GM12878 (cell line): ENCODE data around the gene TMEM176B. TPM values are rescaled to one million over a fixed set of nuclear protein-coding genes. Genes with fewer than 3 reads are reported as not detected.

Experiments used
- ATAC-seq: fragments of 200-7000 bp; cut with Tn5 transposase; 3 replicates; pipeline ENCODE4 v1.9.1; 2020; ENCODE audit warnings: mild to moderate bottlenecking, moderate library complexity
- BruUV-seq: library from RNA; stranded (reverse); fragments of 400-500 nt; replicated peaks from 2 replicates; lab custom pipeline; 2021; lab: Mats Ljungman, UMichigan
- CTCF ChIA-PET: fragments of 300-600 bp; sonication (Branson Sonifier 250); formaldehyde crosslinking; extraction: SDS; loops from one replicate; lab custom pipeline; 2021; ENCODE audit warnings: inconsistent platforms; lab: Yijun Ruan, JAX
- POLR2A ChIA-PET: fragments of 350-600 bp; formaldehyde crosslinking; extraction: SDS; loops from one replicate; lab custom pipeline; 2021; ENCODE audit warnings: inconsistent platforms; lab: Charles Lee
- RAD21 ChIA-PET: fragments of 300-600 bp; sonication (Branson Sonifier 250); formaldehyde crosslinking; loops from one replicate; lab custom pipeline; 2023; ENCODE audit warnings: antibody characterized with exemption; ENCODE audit not compliant: unreplicated experiment; lab: Charles Lee
- SMC1A ChIA-PET: fragments of 300-600 bp; sonication (Branson Sonifier 250); formaldehyde crosslinking; loops from one replicate; lab custom pipeline; 2023; ENCODE audit not compliant: unreplicated experiment, uncharacterized antibody; lab: Charles Lee
- DNase-seq: peaks from one replicate; pipeline ENCODE4 v3.0.0-alpha.2; 2011; ENCODE audit warnings: low read depth, low spot score
- FAIRE-seq: peaks from 3 replicates; lab custom pipeline; 2011; peaks lifted over from hg19 to GRCh38; lab: Jason Lieb, UNC
- H2AFZ ChIP-seq: 2 replicates; pipeline ENCODE4 v1.6.0; 2011; ENCODE audit warnings: low read depth, low read length, control low read depth; ENCODE audit not compliant: control insufficient read depth
- H3K27ac ChIP-seq: 2 replicates; pipeline ENCODE4 v1.5.1; 2011; ENCODE audit warnings: control low read depth; ENCODE audit not compliant: control insufficient read depth, insufficient read depth
- H3K27me3 ChIP-seq, 2 experiments: replicated peaks in 1 of 2; 2 replicates each; pipeline versions ENCODE4 v1.6.0 to v1.6.1; 2011; ENCODE audit warnings: low read length in 1 of 2; ENCODE audit not compliant: control insufficient read depth in 2 of 2, insufficient read depth in 2 of 2
- H3K36me3 ChIP-seq, 2 experiments: 2 replicates each; pipeline ENCODE4 v1.5.1; 2011; ENCODE audit warnings: low read length in 1 of 2; ENCODE audit not compliant: control insufficient read depth in 2 of 2, insufficient read depth in 2 of 2
- H3K4me1 ChIP-seq: 2 replicates; pipeline ENCODE4 v1.6.1; 2011; ENCODE audit warnings: mild to moderate bottlenecking, low read length, moderate library complexity, mixed read lengths; ENCODE audit not compliant: control insufficient read depth, insufficient read depth
- H3K4me2 ChIP-seq: 2 replicates; pipeline ENCODE4 v1.6.0; 2011; ENCODE audit warnings: control low read depth; ENCODE audit not compliant: control insufficient read depth, insufficient read depth
- H3K4me3 ChIP-seq: fragments of 200-600 bp; sonication (generic); 2 replicates; pipeline ENCODE4 v1.5.1; 2016
- H3K79me2 ChIP-seq: 2 replicates; pipeline ENCODE4 v1.6.0; 2011; ENCODE audit warnings: low read length; ENCODE audit not compliant: control insufficient read depth, insufficient read depth
- H3K9ac ChIP-seq: 2 replicates; pipeline ENCODE4 v1.8.0; 2011; ENCODE audit warnings: low read length, control low read depth, mixed read lengths; ENCODE audit not compliant: control insufficient read depth, insufficient read depth
- H3K9me3 ChIP-seq: replicated peaks from 3 replicates; pipeline ENCODE4 v1.5.1; 2011; ENCODE audit warnings: mild to moderate bottlenecking, low read length; ENCODE audit not compliant: control insufficient read depth, insufficient read depth
- H4K20me1 ChIP-seq: 2 replicates; pipeline ENCODE4 v1.6.0; 2011; ENCODE audit not compliant: control insufficient read depth, insufficient read depth
- BACH1 ChIP-seq: fragments of 450-650 bp; IDR thresholded peaks from 2 replicates; pipeline ENCODE4 v1.6.1; 2017; ENCODE audit warnings: mild to moderate bottlenecking, borderline replicate concordance
- BRCA1 ChIP-seq: IDR thresholded peaks from 2 replicates; pipeline ENCODE4 v1.6.1; 2011; ENCODE audit warnings: low read depth, low read length, improper control_type of control experiment
- CEBPZ ChIP-seq: fragments of 150-350 bp; IDR thresholded peaks from 2 replicates; pipeline ENCODE4 v1.6.1; 2016; ENCODE audit warnings: low read depth, low read length
- GABPA ChIP-seq: IDR thresholded peaks from 2 replicates; pipeline ENCODE4 v1.6.1; 2014; ENCODE audit warnings: antibody characterized with exemption, low read depth, mild to moderate bottlenecking, inconsistent platforms
- HDAC6 ChIP-seq: fragments of 200-600 bp; sonication (generic); IDR thresholded peaks from one replicate; pipeline ENCODE4 v1.8.0; 2017; ENCODE audit warnings: antibody characterized with exemption; ENCODE audit not compliant: unreplicated experiment
- IKZF1 ChIP-seq: fragments of 450-650 bp; conservative IDR thresholded peaks from 2 replicates; pipeline ENCODE4 v1.6.1; 2017; ENCODE audit warnings: antibody characterized with exemption, mild to moderate bottlenecking
- MEF2A ChIP-seq: IDR thresholded peaks from 2 replicates; pipeline ENCODE4 v1.6.1; 2011; ENCODE audit warnings: low read depth, mild to moderate bottlenecking, low read length, moderate library complexity; ENCODE audit not compliant: insufficient read depth
- NFYA ChIP-seq: IDR thresholded peaks from 2 replicates; pipeline ENCODE4 v1.6.1; 2011; ENCODE audit warnings: low read depth, mild to moderate bottlenecking, low read length, improper control_type of control experiment, borderline replicate concordance
- RCOR1 ChIP-seq: conservative IDR thresholded peaks from 2 replicates; pipeline ENCODE4 v1.6.1; 2012; ENCODE audit warnings: low read depth, low read length, improper control_type of control experiment
- SMAD1 ChIP-seq: fragments of 450-650 bp; IDR thresholded peaks from 2 replicates; pipeline ENCODE4 v1.6.1; 2018; ENCODE audit warnings: mild to moderate bottlenecking, low read depth; ENCODE audit not compliant: partially characterized antibody
- SUZ12 ChIP-seq: fragments of 200-600 bp; sonication (generic); IDR thresholded peaks from one replicate; pipeline ENCODE4 v1.6.1; 2018; ENCODE audit warnings: antibody characterized with exemption, mild to moderate bottlenecking; ENCODE audit not compliant: unreplicated experiment
- ZBTB4 ChIP-seq: fragments of 450-650 bp; formaldehyde crosslinking; IDR thresholded peaks from 2 replicates; pipeline ENCODE4 v1.4.0; 2022; ENCODE audit warnings: mild to moderate bottlenecking, moderate library complexity
- WGBS: methylation state at CpG from one replicate; pipeline ENCODE4 v1.1.6; 2016; ENCODE audit warnings: low lambda C conversion rate; ENCODE audit not compliant: insufficient replicate concordance, insufficient coverage; ENCODE audit errors: missing lambda C conversion rate; 5-methylcytosine and 5-hydroxymethylcytosine counted together
- in situ Hi-C: fragments of 300-500 bp; cut with MboI; formaldehyde crosslinking; loops from 9 replicates; pipeline ENCODE4 v1.14.3; 2018; ENCODE audit warnings: mixed read lengths
- intact Hi-C: fragments of 100-400 bp; cut with micrococcal nuclease; formaldehyde crosslinking; loops from one replicate; pipeline ENCODE4 v1.14.2; 2022; ENCODE audit not compliant: unreplicated experiment
- polyA plus RNA-seq, 11 experiments: library from polyadenylated mRNA; depleted of rRNA in 4 of 11; unstranded in 6 of 11; stranded (reverse) in 5 of 11; fragments of >200 nt; fragmentation: Nextera tagmentation in 4 of 11; fragmentation: Illumina TruSeq in 1 of 11; extraction: Ambion mirVana in 4 of 11; extraction: Trizol in 1 of 11; gene quantifications; 1 replicate in 1 of 11; 2 replicates in 10 of 11; pipeline versions ENCODE4 v1.2.1 to v1.2.3, GENCODE V29; 2011 to 2016; ENCODE audit warnings: inconsistent platforms in 2 of 11, missing spikeins in 2 of 11, low read depth in 1 of 11
- total RNA-seq, 4 experiments: library from RNA; depleted of rRNA in 3 of 4; stranded (reverse); fragments of >200 nt in 3 of 4; fragmentation: Illumina TruSeq in 1 of 4; extraction: Trizol in 1 of 4; gene quantifications; 2 replicates each; pipeline versions ENCODE4 v1.2.1 to v1.2.3, GENCODE V29; 2013 to 2021
- TF ChIP-seq, protein P1 (sequence below): fragments of 450-650 bp; IDR thresholded peaks from 2 replicates; pipeline ENCODE4 v1.6.1; 2018; ENCODE audit warnings: borderline replicate concordance, mild to moderate bottlenecking; ENCODE audit not compliant: partially characterized antibody

The TMEM176B gene
- total and polyA plus RNA-seq, 10 of the 15 experiments (the other 5 are each of a cell fraction or from before 2014, with no cell fraction given): 0.05 to 0.40 (median 0.20) TPM; not detected in 4

DNA sequence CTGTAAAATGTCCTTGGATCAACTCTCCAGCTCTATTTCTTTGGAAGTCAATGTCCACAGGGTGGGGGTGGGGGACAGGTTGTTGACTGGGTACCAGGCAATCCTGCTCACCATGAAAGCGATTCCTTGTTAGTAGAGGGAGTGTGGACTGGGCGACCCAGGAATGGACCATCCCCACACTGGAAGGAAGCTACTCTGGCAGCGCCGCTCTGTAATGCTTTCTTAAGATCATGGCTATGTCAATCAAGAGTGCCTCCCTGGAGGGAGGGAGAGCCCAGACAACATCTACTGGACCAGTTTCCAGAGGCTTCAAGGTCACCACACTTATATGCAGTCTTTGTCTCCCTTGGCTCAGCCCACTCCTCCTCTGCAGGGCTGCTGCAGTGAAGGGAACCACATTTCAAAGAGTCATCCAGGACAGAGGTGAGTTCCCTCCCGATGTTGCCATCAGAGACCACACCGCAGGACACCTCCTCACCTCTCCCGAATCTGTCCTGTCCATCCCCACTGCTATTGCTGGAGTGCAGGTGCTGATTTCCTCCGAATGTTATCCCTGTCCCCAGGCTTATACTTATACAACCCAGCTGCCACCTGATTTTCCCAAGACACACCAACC lies 56.0 kb downstream of the TMEM176B start:
- intact Hi-C loops (no loop called here), in situ Hi-C loops (no loop called here)
- Histone ChIP-seq H3K27ac (no peak overlapping the region), H3K9ac (no peak overlapping the region), H4K20me1 (no peaks in the 10 kb centered on the region; the same call in 1 of the 2 replicates), H3K79me2 (peaks cover 14% of the 10 kb centered on the region), H3K9me3 (no peaks in the 10 kb centered on the region; the same call in 2 of the 3 replicates), H3K4me2 (no peak overlapping the region), H2AFZ (no peak overlapping the region), H3K4me1 (peaks cover 7% of the 10 kb centered on the region), H3K36me3 (peaks cover 0 to 10% of the 10 kb centered on the region in 2 experiments; a peak in 2 of 4 replicates), H3K4me3 (no peak overlapping the region), H3K27me3 (no peaks in the 10 kb centered on the region)
- SMC1A ChIA-PET: interaction anchor here (0.9 to 1.0 kb wide), 2 partner anchors 11 kb away, joined by 3 read pairs; no protein-coding TSS in a partner anchor
- WGBS: 73% methylated on average over 8 of the region's 8 CpGs
- ATAC-seq (no peak), FAIRE-seq (no peak), DNase-seq (no peak)
- CTCF ChIA-PET: interaction anchor here (1.3 kb wide), 1 partner anchor 11 kb away, joined by 3 read pairs; no protein-coding TSS in a partner anchor
- POLR2A ChIA-PET: no interaction called here
- RAD21 ChIA-PET: no interaction called here
- no TSS peak for BruUV-seq
- TF ChIP-seq RCOR1 (no peak), MEF2A (no peak), HDAC6 (no peak), ZBTB4 (no peak), SMAD1 (no peak), NFYA (no peak), BACH1 (no peak), SUZ12 (no peak), BRCA1 (no peak), CEBPZ (no peak), GABPA (no peak), IKZF1 (no peak)
- TF ChIP-seq, protein P1, sequence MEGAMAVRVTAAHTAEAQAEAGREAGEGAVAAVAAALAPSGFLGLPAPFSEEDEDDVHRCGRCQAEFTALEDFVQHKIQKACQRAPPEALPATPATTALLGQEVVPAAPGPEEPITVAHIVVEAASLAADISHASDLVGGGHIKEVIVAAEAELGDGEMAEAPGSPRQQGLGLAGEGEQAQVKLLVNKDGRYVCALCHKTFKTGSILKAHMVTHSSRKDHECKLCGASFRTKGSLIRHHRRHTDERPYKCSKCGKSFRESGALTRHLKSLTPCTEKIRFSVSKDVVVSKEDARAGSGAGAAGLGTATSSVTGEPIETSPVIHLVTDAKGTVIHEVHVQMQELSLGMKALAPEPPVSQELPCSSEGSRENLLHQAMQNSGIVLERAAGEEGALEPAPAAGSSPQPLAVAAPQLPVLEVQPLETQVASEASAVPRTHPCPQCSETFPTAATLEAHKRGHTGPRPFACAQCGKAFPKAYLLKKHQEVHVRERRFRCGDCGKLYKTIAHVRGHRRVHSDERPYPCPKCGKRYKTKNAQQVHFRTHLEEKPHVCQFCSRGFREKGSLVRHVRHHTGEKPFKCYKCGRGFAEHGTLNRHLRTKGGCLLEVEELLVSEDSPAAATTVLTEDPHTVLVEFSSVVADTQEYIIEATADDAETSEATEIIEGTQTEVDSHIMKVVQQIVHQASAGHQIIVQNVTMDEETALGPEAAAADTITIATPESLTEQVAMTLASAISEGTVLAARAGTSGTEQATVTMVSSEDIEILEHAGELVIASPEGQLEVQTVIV: no peak
